IPS DF 6.9 (cell line): ENCODE data around the gene GTF2B.
"Not testable (repeated sequence)": the region's sequence is repeated elsewhere in the genome, so short reads cannot be mapped to it uniquely, and the experiment has no call there.

Experiments
- DNase-seq: peaks from one replicate; pipeline ENCODE4 v3.0.0-alpha.2; 2013; ENCODE audit warnings: low read depth, low spot score
- H3K27ac ChIP-seq: one replicate; pipeline ENCODE4 v1.5.1; 2013; ENCODE audit warnings: low read length, control low read depth
- H3K27me3 ChIP-seq: 2 replicates; pipeline ENCODE4 v1.6.1; 2013; ENCODE audit warnings: mild to moderate bottlenecking, low read length; ENCODE audit not compliant: control insufficient read depth, insufficient read depth
- H3K36me3 ChIP-seq: 2 replicates; pipeline ENCODE4 v1.6.1; 2013; ENCODE audit warnings: low read length; ENCODE audit not compliant: control insufficient read depth, insufficient read depth
- H3K4me1 ChIP-seq: 2 replicates; pipeline ENCODE4 v1.6.1; 2013; ENCODE audit warnings: low read length; ENCODE audit not compliant: control insufficient read depth, insufficient read depth
- H3K4me3 ChIP-seq: 2 replicates; pipeline ENCODE4 v1.5.1; 2013; ENCODE audit warnings: mild to moderate bottlenecking, low read length
- H3K9me3 ChIP-seq: 2 replicates; pipeline ENCODE4 v1.6.1; 2013; ENCODE audit warnings: low read length, inconsistent platforms; ENCODE audit not compliant: control insufficient read depth, insufficient read depth
- WGBS: extraction: QIAGEN DNeasy Blood & Tissue Kit; methylation state at CpG from one replicate; pipeline ENCODE4 v1.1.7; 2013; ENCODE audit warnings: mixed read lengths, missing lambda C conversion rate; ENCODE audit not compliant: insufficient read length, insufficient coverage; 5-methylcytosine and 5-hydroxymethylcytosine counted together

The GTF2B gene, protein sequence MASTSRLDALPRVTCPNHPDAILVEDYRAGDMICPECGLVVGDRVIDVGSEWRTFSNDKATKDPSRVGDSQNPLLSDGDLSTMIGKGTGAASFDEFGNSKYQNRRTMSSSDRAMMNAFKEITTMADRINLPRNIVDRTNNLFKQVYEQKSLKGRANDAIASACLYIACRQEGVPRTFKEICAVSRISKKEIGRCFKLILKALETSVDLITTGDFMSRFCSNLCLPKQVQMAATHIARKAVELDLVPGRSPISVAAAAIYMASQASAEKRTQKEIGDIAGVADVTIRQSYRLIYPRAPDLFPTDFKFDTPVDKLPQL

DNA sequence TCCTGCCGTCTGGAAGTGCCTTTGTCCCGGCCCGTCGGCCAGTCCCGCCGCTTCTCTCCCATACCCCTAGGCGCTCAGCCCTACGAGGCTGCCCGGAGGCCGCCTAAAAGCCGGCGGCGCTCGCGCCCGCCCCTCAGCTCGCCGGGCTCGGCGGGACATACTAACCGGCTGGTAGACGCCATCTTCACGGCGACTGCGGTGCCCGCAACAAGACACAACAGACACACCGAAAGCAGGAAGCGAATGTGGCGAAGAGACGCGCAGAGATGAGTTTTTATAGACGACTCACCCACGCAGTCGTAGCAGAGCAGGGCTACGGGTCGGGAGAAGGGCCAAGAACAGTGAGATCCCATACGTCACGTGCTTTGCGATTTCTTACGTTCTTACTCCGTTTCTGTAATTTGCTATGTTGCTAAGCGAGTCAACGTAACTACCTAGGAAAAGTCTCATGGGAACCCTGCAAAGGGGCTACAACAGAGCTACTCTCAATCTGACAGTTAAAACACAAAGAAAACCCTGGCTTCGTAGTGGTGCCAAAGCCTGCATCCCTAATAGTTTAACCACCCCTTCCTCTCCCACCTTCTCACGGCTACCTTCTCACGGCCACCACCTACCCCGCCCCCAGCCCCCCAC, at the start of gene GTF2B:
Gene GTF2B (minus strand): TSS at position 250 of the 633 bp plus-strand sequence. CDS start 68 bp downstream, at position 182.
- DNase-seq: peak; percentile 72
- Histone ChIP-seq H3K4me3 (peak within 1 kb of the TSS; percentile 73), H3K27me3 (no peaks in the 10 kb centered on the region), H3K36me3 (no peaks in the 10 kb centered on the region), H3K9me3 (no peaks in the 10 kb centered on the region), H3K4me1 (no peaks in the 10 kb centered on the region; the same call in 1 of the 2 replicates), H3K27ac (no peak within 1 kb of the TSS)
- no CpG with 5 or more reads among the region's 47 CpGs for WGBS

DNA sequence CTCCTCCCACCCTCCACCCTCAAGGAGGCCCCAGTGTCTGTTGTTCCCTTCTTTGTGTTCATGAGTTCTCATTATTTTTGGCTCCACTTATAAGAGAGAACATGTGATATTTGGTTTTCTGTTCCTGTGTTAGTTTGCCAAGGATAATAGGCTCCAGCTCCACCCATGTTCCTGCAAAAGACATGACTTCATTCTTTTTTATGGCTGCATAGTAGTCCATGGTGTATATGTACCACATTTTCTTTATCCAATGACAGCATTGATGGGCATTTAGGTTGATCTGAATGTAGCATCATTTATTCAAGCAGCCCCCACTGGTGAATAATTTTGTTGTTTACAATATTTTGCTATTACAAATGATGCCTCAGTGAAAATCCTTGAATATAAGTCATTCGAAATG, 47.2 kb upstream of the GTF2B start:
- H3K27me3 ChIP-seq, H3K4me1 ChIP-seq, H3K27ac ChIP-seq, DNase-seq, H3K4me3 ChIP-seq, H3K9me3 ChIP-seq: not testable (repeated sequence)
- no CpG with 5 or more reads among the region's 1 CpG for WGBS
- H3K36me3 ChIP-seq: peaks cover 13% of the 10 kb centered on the region; the same call in 1 of the 2 replicates

DNA sequence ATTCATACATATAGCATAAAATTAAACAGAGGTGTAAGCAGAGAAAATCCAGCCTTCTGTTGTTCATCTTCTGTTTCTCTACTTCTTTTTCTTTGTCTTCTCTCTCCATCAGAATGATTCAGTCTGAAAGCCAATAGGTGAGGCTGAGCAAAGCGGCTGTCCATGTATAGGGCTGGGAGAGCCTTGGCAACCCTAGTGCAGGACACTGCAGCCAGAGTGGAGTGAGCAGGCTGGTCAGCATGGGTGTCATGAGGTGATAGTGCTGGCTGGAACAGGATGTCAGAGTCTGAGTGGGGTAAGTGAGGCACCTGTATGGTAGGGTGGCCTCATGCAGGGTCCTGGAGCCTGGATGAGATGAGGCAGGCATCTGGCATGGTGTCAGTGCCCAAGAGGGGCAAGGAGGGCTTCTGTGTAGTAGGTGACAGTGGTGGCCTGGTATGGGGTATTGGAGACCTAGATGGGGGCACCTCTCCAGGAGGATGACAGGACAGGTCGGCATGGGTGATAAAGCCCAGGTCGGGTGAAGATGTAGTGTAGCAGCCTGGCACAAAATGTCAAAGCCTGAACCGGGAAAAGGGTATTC, 45.5 kb upstream of the GTF2B start:
- H3K36me3 ChIP-seq: peaks cover 14% of the 10 kb centered on the region; the same call in 1 of the 2 replicates
- no peaks in the 10 kb centered on the region for H3K27me3 ChIP-seq
- WGBS: no CpG with 5 or more reads among the region's 4 CpGs
- H3K4me3 ChIP-seq: no peak overlapping the region
- H3K9me3 ChIP-seq: no peaks in the 10 kb centered on the region
- H3K4me1 ChIP-seq: no peaks in the 10 kb centered on the region
- H3K27ac ChIP-seq: no peak overlapping the region
- DNase-seq: no peak

DNA sequence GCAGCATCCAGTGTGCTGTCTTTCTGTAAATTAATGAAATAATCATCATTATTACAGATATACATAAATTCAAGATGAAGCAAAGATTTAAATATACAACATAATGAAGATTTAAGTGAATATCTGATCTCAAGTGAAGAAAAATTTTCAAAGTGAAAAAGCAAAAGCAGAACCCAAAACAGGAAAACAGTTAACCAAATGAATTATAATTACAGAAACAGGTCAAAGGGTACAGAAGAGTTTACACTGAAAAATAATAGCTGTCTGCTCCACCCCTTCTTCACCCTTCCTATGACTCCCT, 44.8 kb upstream of the GTF2B start:
- no peaks in the 10 kb centered on the region for H3K27me3 ChIP-seq
- H3K4me1 ChIP-seq: no peaks in the 10 kb centered on the region
- H3K27ac ChIP-seq: no peak overlapping the region
- no peak overlapping the region for H3K4me3 ChIP-seq
- DNase-seq: no peak
- H3K36me3 ChIP-seq: peaks cover 14% of the 10 kb centered on the region; the same call in 1 of the 2 replicates
- H3K9me3 ChIP-seq: no peaks in the 10 kb centered on the region

DNA sequence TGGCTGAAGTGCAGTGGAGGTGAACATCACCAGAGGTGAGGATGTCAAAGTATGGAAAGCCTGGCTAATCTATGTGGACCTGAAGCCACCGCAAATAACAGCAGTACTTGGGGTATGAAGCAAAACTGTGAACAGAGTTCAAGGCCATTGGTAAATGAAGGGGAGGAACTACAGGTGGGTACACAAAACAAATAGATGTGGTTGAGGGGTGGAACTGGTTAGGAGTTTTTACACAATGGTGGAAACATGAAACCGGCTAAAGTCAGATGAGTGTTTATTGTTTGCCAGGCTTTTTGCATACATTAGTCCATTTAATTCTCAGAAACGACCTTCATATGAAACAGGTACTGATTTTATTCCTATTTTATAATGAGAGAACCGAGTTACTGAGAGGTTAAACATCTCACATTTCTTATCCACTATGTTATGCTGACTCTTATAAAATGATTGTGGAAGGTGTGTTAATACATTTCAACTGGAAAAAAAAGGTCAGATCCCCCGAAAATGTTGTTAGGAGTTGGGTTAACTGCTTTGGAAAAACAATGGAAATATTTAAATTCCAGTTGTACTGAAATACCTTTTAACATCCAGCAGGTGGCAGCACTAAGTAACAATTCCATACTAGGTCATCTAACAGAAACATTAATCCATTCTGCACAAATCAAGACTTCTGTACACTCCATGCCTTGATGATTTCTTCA, 44.3 kb upstream of the GTF2B start:
- no CpG with 5 or more reads among the region's 5 CpGs for WGBS
- no peaks in the 10 kb centered on the region for H3K4me1 ChIP-seq
- DNase-seq: no peak

DNA sequence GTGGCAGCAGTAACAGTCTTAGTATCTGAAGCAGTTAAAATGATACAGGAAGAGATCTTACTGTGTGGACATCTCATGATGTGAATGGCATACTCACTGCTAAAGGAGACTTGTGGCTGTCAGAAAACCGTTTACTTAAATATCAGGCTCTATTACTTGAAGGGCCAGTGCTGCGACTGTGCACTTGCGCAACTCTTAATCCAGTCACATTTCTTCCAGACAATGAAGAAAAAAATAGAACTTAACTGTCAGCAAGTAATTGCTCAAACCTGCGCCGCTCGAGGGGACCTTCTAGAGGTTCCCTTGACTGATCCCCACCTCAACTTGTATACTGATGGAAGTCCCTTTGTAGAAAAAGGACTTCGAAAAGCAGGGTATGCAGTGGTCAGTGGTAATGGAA, 38.8 kb upstream of the GTF2B start:
- H3K27ac ChIP-seq, DNase-seq, H3K36me3 ChIP-seq, H3K4me3 ChIP-seq, H3K4me1 ChIP-seq, H3K27me3 ChIP-seq, H3K9me3 ChIP-seq: not testable (repeated sequence)
- no CpG with 5 or more reads among the region's 7 CpGs for WGBS

More for the DNA sequence above, 44.3 kb upstream of the GTF2B start:
- H3K4me3 ChIP-seq: no peak overlapping the region
- no peak overlapping the region for H3K27ac ChIP-seq
- H3K9me3 ChIP-seq: no peaks in the 10 kb centered on the region
- peaks cover 13% of the 10 kb centered on the region; the same call in 1 of the 2 replicates for H3K36me3 ChIP-seq
- no peaks in the 10 kb centered on the region for H3K27me3 ChIP-seq

DNA sequence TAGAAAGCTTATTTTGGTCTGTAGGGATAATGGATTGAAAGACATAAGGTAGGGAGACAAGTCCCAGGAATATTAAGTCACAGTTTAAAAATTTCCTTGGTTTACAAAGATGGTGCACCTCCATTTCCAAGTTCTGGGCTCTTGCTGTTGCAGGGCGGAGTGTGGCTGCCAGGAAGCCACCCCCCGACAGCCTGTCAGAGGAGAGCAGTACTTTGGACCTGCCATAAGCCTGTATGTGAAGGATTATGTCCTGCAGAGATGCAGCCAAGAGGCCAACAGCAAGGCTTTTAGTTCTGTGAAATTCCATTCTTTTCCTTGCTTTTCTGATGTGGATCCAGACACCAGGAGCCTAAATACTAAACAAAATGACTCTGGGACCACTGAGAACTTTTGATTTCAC, 31.9 kb upstream of the GTF2B start:
- no peaks in the 10 kb centered on the region for H3K36me3 ChIP-seq
- H3K9me3 ChIP-seq: no peaks in the 10 kb centered on the region
- H3K4me1 ChIP-seq: no peaks in the 10 kb centered on the region
- H3K27me3 ChIP-seq: no peaks in the 10 kb centered on the region
- DNase-seq: no peak
- H3K4me3 ChIP-seq: no peak overlapping the region
- no peak overlapping the region for H3K27ac ChIP-seq
- no CpG with 5 or more reads among the region's 2 CpGs for WGBS

DNA sequence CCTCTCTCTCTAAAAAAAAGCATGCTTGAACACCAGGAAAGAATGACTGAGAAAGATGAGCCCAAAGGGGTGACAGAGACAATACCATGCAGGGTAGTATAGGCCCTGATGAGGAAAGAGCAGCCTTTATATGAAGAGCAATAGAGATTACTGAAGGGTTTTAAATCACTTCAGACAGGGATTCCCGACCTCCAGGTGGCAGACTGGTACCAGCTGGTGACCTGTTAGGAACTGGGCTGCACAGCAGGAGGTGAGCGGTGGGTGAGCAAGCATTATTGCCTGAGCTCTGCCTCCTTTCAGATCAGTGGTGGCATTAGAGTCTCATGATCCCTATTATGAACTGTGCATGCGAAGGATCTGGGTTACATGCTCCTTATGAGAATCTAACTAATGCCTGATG, 30.8 kb upstream of the GTF2B start:
- no peaks in the 10 kb centered on the region for H3K27me3 ChIP-seq
- no peak overlapping the region for H3K27ac ChIP-seq
- WGBS: no CpG with 5 or more reads among the region's 3 CpGs
- DNase-seq: no peak
- H3K9me3 ChIP-seq: no peaks in the 10 kb centered on the region
- H3K36me3 ChIP-seq: no peaks in the 10 kb centered on the region
- no peak overlapping the region for H3K4me3 ChIP-seq
- no peaks in the 10 kb centered on the region for H3K4me1 ChIP-seq

DNA sequence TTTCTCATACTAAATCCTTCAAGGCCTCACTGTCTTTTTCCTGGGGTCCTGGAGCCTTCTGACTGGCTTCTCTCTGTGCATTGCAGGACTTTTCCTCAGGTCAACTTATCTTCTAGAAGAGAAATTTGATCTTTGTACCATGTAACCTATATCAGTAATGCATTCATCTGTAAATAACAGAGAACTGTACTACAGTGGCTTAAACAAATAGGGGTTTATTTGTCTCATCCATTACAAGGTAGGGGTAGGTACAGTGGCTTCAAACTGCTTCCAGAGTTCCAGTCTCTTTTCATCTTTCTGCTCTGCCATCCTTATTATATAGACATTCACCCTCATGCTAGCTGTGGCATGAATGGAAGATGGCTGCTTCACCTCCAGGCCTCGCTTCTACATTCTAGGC, 29.5 kb upstream of the GTF2B start:
- Histone ChIP-seq H3K27me3 (no peaks in the 10 kb centered on the region), H3K27ac (no peak overlapping the region), H3K36me3 (no peaks in the 10 kb centered on the region), H3K4me3 (no peak overlapping the region), H3K9me3 (no peaks in the 10 kb centered on the region), H3K4me1 (no peaks in the 10 kb centered on the region)
- WGBS: no CpG with 5 or more reads among the region's 1 CpG
- DNase-seq: no peak

DNA sequence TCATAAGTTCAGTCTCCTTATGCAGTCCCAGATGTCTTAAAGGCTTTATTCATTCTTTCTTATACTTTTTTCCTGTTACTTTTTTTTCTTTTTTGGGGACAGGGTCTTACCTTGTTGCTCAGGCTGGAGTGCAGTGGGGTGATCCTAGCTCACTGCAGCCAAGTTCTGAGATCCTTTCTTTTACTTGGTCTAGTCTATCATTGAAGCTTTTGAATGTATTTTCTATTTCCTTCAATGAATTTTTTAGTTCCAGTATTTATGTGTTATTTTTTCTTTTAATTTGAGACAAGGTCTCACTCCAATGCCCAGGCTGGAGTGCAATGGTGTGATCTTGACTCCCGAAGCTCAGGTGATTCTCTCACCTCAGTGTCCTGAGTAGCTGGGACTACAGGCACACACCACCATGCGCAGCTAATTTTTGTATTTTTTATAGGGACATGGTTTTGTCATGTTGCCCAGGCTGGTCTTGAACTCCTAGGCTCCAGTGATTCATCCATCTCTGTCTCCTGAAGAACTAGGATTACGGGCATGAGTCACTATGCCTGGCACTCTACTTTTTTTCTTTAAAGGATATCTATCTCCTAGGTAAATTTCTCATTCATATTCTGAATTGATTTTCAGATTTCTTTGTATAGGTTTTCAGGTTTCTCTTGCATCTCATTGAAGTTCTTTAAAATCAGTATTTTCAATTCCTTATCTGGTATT, 26.1 kb upstream of the GTF2B start:
- Histone ChIP-seq H3K27ac (no peak overlapping the region), H3K36me3 (no peaks in the 10 kb centered on the region), H3K9me3 (no peaks in the 10 kb centered on the region), H3K27me3 (no peaks in the 10 kb centered on the region), H3K4me3 (no peak overlapping the region), H3K4me1 (no peaks in the 10 kb centered on the region)
- DNase-seq: no peak
- WGBS: no CpG with 5 or more reads among the region's 3 CpGs
